ENCODE measurements around the gene JCHAIN.

DNA sequence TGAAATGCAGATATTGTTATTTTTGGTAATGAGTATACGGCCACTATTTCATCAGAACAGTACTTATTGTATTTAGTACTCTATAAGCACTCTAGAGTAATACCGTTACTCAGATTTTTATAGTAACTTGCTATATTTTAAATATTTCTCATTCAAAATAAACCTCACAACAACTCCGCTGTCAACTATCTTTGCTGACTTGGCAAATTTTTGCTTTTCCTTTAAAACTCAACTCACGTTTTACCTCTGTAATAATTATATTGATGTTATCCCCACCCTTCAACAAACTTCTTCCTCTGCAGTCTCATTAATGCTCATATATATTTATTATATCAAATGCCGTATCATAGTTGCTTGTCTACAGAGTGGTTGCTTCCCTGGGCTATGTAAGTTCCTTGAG is 9.0 kb downstream of the JCHAIN start:
- TF ChIP-seq, protein P1, sequence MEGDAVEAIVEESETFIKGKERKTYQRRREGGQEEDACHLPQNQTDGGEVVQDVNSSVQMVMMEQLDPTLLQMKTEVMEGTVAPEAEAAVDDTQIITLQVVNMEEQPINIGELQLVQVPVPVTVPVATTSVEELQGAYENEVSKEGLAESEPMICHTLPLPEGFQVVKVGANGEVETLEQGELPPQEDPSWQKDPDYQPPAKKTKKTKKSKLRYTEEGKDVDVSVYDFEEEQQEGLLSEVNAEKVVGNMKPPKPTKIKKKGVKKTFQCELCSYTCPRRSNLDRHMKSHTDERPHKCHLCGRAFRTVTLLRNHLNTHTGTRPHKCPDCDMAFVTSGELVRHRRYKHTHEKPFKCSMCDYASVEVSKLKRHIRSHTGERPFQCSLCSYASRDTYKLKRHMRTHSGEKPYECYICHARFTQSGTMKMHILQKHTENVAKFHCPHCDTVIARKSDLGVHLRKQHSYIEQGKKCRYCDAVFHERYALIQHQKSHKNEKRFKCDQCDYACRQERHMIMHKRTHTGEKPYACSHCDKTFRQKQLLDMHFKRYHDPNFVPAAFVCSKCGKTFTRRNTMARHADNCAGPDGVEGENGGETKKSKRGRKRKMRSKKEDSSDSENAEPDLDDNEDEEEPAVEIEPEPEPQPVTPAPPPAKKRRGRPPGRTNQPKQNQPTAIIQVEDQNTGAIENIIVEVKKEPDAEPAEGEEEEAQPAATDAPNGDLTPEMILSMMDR (IDR thresholded peaks at IDR 0.05) = no peak
- TF ChIP-seq POLR2A (IDR thresholded peaks at IDR 0.05) = no peak

Data from esophagus squamous epithelium (tissue), 4 donors.